ENCODE results near the gene PNMA1. TPM values are rescaled to one million over a fixed set of nuclear protein-coding genes. Genes with fewer than 3 reads are reported as not detected.

The PNMA1 gene
- total and polyA plus RNA-seq, 11 donors, result 7.4 to 32.3 (median 25.9) TPM

DNA sequence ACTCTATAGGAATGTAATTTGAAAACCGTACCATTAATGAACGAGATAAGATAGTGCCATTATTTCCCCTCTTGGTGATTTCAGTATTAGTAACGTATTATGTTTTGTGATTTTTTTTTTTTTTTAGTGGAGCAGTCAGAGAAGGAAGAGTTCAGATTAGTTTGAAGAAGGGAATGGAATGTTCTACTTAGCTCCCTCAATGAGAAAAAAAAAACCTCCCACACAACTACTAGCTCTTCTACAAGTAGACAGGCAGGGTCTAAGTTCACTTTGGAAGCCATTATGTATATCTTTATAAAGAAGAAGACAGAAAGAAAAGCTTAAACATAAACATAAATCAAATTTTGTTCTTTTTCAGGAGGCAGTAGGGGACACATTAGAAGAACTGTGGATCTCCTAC lies 27.3 kb downstream of the PNMA1 start:
- H3K36me3 ChIP-seq, result peaks cover 0 to 49% (median 26%) of the 10 kb centered on the region in 9 donors

DNA sequence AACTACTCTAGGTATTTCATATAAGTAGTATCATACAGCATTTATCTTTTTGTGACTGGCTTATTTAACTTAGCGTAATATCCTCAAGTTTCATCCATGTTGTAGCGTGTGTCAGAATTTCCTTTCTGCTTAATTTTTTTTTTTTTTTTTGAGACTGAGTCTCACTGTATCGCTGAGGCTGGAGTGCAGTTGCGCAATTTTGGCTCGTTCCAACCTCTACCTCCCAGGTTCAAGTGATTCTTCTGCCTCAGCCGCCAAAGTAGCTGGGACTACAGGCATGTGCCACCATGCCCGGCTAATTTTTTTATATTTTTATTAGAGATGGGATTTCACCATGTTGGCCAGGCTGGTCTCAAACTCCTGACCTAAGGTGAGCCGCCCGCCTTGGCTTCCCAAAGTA lies 28.9 kb downstream of the PNMA1 start:
- H3K4me3 ChIP-seq, result no peak overlapping the region
- DNase-seq, result no peak
- TF ChIP-seq, protein P1, sequence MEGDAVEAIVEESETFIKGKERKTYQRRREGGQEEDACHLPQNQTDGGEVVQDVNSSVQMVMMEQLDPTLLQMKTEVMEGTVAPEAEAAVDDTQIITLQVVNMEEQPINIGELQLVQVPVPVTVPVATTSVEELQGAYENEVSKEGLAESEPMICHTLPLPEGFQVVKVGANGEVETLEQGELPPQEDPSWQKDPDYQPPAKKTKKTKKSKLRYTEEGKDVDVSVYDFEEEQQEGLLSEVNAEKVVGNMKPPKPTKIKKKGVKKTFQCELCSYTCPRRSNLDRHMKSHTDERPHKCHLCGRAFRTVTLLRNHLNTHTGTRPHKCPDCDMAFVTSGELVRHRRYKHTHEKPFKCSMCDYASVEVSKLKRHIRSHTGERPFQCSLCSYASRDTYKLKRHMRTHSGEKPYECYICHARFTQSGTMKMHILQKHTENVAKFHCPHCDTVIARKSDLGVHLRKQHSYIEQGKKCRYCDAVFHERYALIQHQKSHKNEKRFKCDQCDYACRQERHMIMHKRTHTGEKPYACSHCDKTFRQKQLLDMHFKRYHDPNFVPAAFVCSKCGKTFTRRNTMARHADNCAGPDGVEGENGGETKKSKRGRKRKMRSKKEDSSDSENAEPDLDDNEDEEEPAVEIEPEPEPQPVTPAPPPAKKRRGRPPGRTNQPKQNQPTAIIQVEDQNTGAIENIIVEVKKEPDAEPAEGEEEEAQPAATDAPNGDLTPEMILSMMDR (IDR thresholded peaks at IDR 0.05), result no peak
- TF ChIP-seq POLR2A (IDR thresholded peaks at IDR 0.05), result no peak
- 91 to 98% (median 97%) methylated on average over 9 of the region's 9 CpGs for WGBS, 4 donors
- no peak overlapping the region for H3K27ac ChIP-seq
- H3K4me1 ChIP-seq, result no peaks in the 10 kb centered on the region
- peaks cover 0 to 38% (median 15%) of the 10 kb centered on the region in 9 donors for H3K36me3 ChIP-seq
- ATAC-seq, result no peak
- intact Hi-C loops (cut with DNase I), result no loop called here
- no peaks in the 10 kb centered on the region for H3K9me3 ChIP-seq
- no peaks in the 10 kb centered on the region for H3K27me3 ChIP-seq

More for the DNA sequence above, 27.3 kb downstream of the PNMA1 start:
- DNase-seq, result no peak
- no peak for ATAC-seq
- WGBS, 4 donors, result 86 to 93% (median 90%) methylated on average over 3 of the region's 3 CpGs
- intact Hi-C loops (cut with DNase I), result no loop called here
- no peaks in the 10 kb centered on the region for H3K9me3 ChIP-seq
- H3K27me3 ChIP-seq, result no peaks in the 10 kb centered on the region
- H3K4me3 ChIP-seq, result no peak overlapping the region
- H3K27ac ChIP-seq, result no peak overlapping the region
- TF ChIP-seq POLR2A (IDR thresholded peaks at IDR 0.05), result no peak
- TF ChIP-seq, protein P1 (IDR thresholded peaks at IDR 0.05), result no peak
- no peaks in the 10 kb centered on the region for H3K4me1 ChIP-seq

DNA sequence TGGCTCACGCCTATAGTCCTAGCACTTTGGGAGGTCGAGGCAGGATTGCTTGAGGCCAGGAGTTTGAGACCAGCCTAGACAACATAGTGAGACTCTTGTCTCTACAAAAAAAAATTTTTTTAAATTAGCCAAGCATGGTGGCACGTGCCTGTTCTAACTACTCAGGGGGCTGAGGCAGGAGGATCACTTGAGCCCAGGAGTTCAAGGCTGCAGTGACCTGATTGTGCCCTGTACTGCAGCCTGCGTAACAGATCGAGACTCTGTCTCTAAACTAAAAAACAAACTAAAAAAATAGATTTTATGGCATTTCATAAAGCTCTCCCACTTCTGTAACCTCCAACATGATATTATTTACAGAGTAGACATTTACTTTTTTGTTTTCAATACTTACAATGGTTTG lies 29.6 kb downstream of the PNMA1 start:
- no peak for ATAC-seq
- no peaks in the 10 kb centered on the region for H3K27me3 ChIP-seq
- H3K36me3 ChIP-seq, result peaks cover 0 to 32% (median 15%) of the 10 kb centered on the region in 9 donors
- TF ChIP-seq, protein P1 (IDR thresholded peaks at IDR 0.05), result no peak
- no peak for DNase-seq
- no peak overlapping the region for H3K4me3 ChIP-seq
- no peak overlapping the region for H3K27ac ChIP-seq
- intact Hi-C loops (cut with DNase I), result no loop called here
- H3K4me1 ChIP-seq, result no peaks in the 10 kb centered on the region
- H3K9me3 ChIP-seq, result no peaks in the 10 kb centered on the region
- 91 to 96% (median 96%) methylated on average over 5 of the region's 5 CpGs for WGBS, 4 donors

DNA sequence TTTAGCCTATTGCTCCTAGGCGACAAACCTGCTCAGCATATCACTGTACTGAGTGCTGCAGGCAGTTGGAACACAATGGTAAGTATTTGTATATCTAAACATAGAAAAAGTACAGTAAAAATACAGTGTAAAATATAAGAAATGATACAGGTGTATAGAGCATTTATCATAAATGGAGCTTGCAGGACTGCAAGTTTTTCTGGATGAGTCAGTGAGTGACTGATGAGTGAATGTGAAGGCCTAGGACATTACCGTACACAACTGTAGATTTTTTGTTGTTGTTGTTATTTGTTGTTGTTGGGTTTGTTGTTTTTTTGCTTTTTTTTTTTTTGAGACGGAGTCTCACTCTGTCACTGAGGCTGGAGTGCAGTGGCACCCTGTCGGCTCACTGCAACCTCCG lies 33.4 kb downstream of the PNMA1 start:
- Histone ChIP-seq H3K9me3 (no peaks in the 10 kb centered on the region), H3K4me3 (no peak overlapping the region), H3K27ac (no peak overlapping the region), H3K4me1 (no peaks in the 10 kb centered on the region), H3K36me3 (peaks cover 0 to 9% (median 0%) of the 10 kb centered on the region in 9 donors), H3K27me3 (no peaks in the 10 kb centered on the region)
- no peak for ATAC-seq
- WGBS, 4 donors, result 95 to 99% (median 96%) methylated on average over 5 of the region's 5 CpGs
- intact Hi-C loops (cut with DNase I), result no loop called here
- TF ChIP-seq, protein P1 (IDR thresholded peaks at IDR 0.05), result no peak
- no peak for TF ChIP-seq POLR2A (IDR thresholded peaks at IDR 0.05)
- no peak for DNase-seq

Measured in heart left ventricle (tissue), 16 donors.